Mesendoderm (in vitro differentiated cells): Measurements from ENCODE around the gene DDC.

Source experiments
- DNase-seq: peaks from one replicate; pipeline ENCODE4 v3.0.0; 2013
- H2AK5ac ChIP-seq: 2 replicates; pipeline ENCODE4 v1.6.1; 2013; ENCODE audit warnings: low read length, inconsistent platforms
- H2BK120ac ChIP-seq: 2 replicates; pipeline ENCODE4 v1.6.1; 2013; ENCODE audit warnings: low read depth, mild to moderate bottlenecking, low read length, moderate library complexity, mixed read lengths
- H2BK15ac ChIP-seq: replicated peaks from 2 replicates; pipeline ENCODE4 v1.6.1; 2013; ENCODE audit warnings: low read depth, mild to moderate bottlenecking, moderate library complexity
- H2BK5ac ChIP-seq: 2 replicates; pipeline ENCODE4 v1.6.1; 2013; ENCODE audit warnings: low read length, inconsistent platforms
- H3K18ac ChIP-seq: 2 replicates; pipeline ENCODE4 v1.6.1; 2013; ENCODE audit warnings: mild to moderate bottlenecking, low read length, mixed read lengths
- H3K23ac ChIP-seq: one replicate; pipeline ENCODE4 v1.6.1; 2013; ENCODE audit warnings: low read length
- H3K27ac ChIP-seq: 2 replicates; pipeline ENCODE4 v1.5.1; 2013; ENCODE audit warnings: low read depth, mild to moderate bottlenecking, inconsistent platforms, low read length, moderate library complexity
- H3K27me3 ChIP-seq: 2 replicates; pipeline ENCODE4 v1.6.1; 2013; ENCODE audit warnings: low read length, control low read depth, mild to moderate bottlenecking, inconsistent platforms; ENCODE audit not compliant: insufficient read depth, poor library complexity
- H3K36me3 ChIP-seq: 2 replicates; pipeline ENCODE4 v1.6.1; 2013; ENCODE audit warnings: low read length, inconsistent platforms; ENCODE audit not compliant: control insufficient read depth, insufficient read depth
- H3K4ac ChIP-seq: one replicate; pipeline ENCODE4 v1.6.1; 2013; ENCODE audit warnings: low read depth, mild to moderate bottlenecking, low read length, moderate library complexity
- H3K4me1 ChIP-seq: 2 replicates; pipeline ENCODE4 v1.6.1; 2013; ENCODE audit warnings: low read depth, low read length, inconsistent platforms; ENCODE audit not compliant: control insufficient read depth
- H3K4me2 ChIP-seq: 2 replicates; pipeline ENCODE4 v1.6.1; 2013; ENCODE audit warnings: low read length
- H3K4me3 ChIP-seq: 2 replicates; pipeline ENCODE4 v1.5.1; 2013; ENCODE audit warnings: mild to moderate bottlenecking, low read length
- H3K56ac ChIP-seq: one replicate; pipeline ENCODE4 v1.6.1; 2013; ENCODE audit warnings: low read length
- H3K79me1 ChIP-seq: 2 replicates; pipeline ENCODE4 v1.6.1; 2013; ENCODE audit warnings: low read length, inconsistent platforms
- H3K79me2 ChIP-seq: 2 replicates; pipeline ENCODE4 v1.6.1; 2013; ENCODE audit warnings: mild to moderate bottlenecking, low read length; ENCODE audit not compliant: control insufficient read depth, insufficient read depth
- H3K9ac ChIP-seq: 2 replicates; pipeline ENCODE4 v1.6.1; 2013; ENCODE audit warnings: low read length, inconsistent platforms
- H4K5ac ChIP-seq: one replicate; pipeline ENCODE4 v1.6.1; 2013; ENCODE audit warnings: low read length
- H4K8ac ChIP-seq: one replicate; pipeline ENCODE4 v1.6.1; 2013; ENCODE audit warnings: low read depth, mild to moderate bottlenecking, control low read depth, low read length, moderate library complexity
- WGBS: extraction: QIAGEN DNeasy Blood & Tissue Kit; methylation state at CpG from one replicate; pipeline ENCODE4 v1.1.7; 2013; ENCODE audit warnings: low lambda C conversion rate, missing lambda C conversion rate; ENCODE audit not compliant: insufficient coverage; ENCODE audit errors: extremely low coverage; 5-methylcytosine and 5-hydroxymethylcytosine counted together

The DDC gene

GRCh38 chr7:50454968-50455367 lies 110.2 kb downstream of the DDC start:
- Histone ChIP-seq H2BK15ac (no peak overlapping the region), H4K8ac (no peak overlapping the region)
- WGBS: no CpG with 5 or more reads among the region's 5 CpGs

GRCh38 chr7:50450590-50451032 lies 114.6 kb downstream of the DDC start:
- Histone ChIP-seq H2BK120ac (no peak overlapping the region), H3K18ac (no peak overlapping the region), H3K4me2 (peak overlapping the region; percentile 22), H3K56ac (peak overlapping the region; percentile 97), H4K8ac (no peak overlapping the region), H3K23ac (no peak overlapping the region), H2BK5ac (no peak overlapping the region), H3K36me3 (no peaks in the 10 kb centered on the region), H3K27ac (no peak overlapping the region), H4K5ac (no peak overlapping the region), H2BK15ac (no peak overlapping the region), H3K4me3 (no peak overlapping the region), H3K4me1 (no peaks in the 10 kb centered on the region), H3K4ac (peak overlapping the region; percentile 1), H3K27me3 (no peaks in the 10 kb centered on the region), H2AK5ac (no peak overlapping the region), H3K9ac (peak overlapping the region; percentile 70), H3K79me2 (no peaks in the 10 kb centered on the region), H3K79me1 (no peaks in the 10 kb centered on the region)
- no CpG with 5 or more reads among the region's 32 CpGs for WGBS
- DNase-seq: no peak

More at GRCh38 chr7:50454968-50455367, 110.2 kb downstream of the DDC start:
- no peak overlapping the region for H3K9ac ChIP-seq
- H3K4me1 ChIP-seq: no peaks in the 10 kb centered on the region
- no peak overlapping the region for H2AK5ac ChIP-seq
- H3K36me3 ChIP-seq: no peaks in the 10 kb centered on the region
- H3K27ac ChIP-seq: no peak overlapping the region
- no peak for DNase-seq
- no peak overlapping the region for H3K4me3 ChIP-seq
- H3K4ac ChIP-seq: no peak overlapping the region
- no peak overlapping the region for H3K56ac ChIP-seq
- H3K18ac ChIP-seq: no peak overlapping the region
- H3K23ac ChIP-seq: no peak overlapping the region
- H4K5ac ChIP-seq: no peak overlapping the region
- no peak overlapping the region for H2BK5ac ChIP-seq
- H3K27me3 ChIP-seq: no peaks in the 10 kb centered on the region
- no peak overlapping the region for H2BK120ac ChIP-seq
- no peak overlapping the region for H3K4me2 ChIP-seq
- no peaks in the 10 kb centered on the region for H3K79me2 ChIP-seq
- H3K79me1 ChIP-seq: no peaks in the 10 kb centered on the region

DNA sequence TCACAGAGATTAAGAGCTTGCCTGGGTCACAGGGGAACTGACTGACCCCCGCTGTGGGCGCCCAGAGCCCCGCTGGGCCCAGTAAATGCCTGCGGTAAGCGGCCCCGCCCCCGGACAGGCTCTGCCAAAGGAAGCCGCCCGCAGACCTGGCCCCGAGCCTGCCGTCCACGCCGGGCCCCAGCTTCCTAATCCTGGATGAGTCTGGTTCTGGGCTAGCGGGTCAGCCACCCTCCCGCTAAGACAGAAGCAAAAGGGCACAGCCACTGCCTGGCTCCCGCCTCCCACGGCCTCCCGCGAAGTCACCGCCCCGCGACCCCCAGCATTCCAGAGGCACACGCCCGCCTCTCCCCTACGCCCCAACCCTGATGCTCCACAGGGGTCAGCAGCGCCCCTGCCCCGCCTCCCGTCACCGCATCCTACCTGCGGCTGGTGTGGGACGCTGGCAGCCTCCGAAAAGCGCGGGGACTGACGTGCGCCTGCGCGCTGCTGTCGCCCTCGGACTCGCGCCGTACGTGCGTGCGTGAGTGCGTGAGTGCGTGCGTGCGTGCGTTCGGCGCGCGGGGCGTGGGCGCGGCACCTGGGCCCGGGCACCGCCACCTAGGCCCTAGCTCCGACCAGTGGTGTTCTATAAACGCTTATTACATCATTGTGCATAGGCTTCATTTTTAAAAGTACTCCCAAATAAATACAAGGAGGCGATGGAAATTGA lies 115.2 kb downstream of the DDC start, which contains the start of gene FIGNL1:
Gene FIGNL1, minus strand, starts transcription at position 470 of the 709 bp plus-strand sequence. CDS start 3,063 bp downstream, outside the sequence.
- no peaks in the 10 kb centered on the region for H3K79me1 ChIP-seq
- peak within 1 kb of the TSS; percentile 97 for H3K56ac ChIP-seq
- no peak within 1 kb of the TSS for H2BK5ac ChIP-seq
- H3K23ac ChIP-seq: peak within 1 kb of the TSS; percentile 18
- no peaks in the 10 kb centered on the region for H3K27me3 ChIP-seq
- H3K27ac ChIP-seq: peak within 1 kb of the TSS; percentile 41
- H3K18ac ChIP-seq: peak within 1 kb of the TSS; percentile 75
- no CpG with 5 or more reads among the region's 63 CpGs for WGBS
- H3K4me1 ChIP-seq: no peaks in the 10 kb centered on the region
- H3K4me3 ChIP-seq: peak within 1 kb of the TSS; percentile 62
- H4K8ac ChIP-seq: no peak within 1 kb of the TSS
- H3K36me3 ChIP-seq: no peaks in the 10 kb centered on the region
- no peak within 1 kb of the TSS for H4K5ac ChIP-seq
- H3K4me2 ChIP-seq: peak within 1 kb of the TSS; percentile 77
- no peaks in the 10 kb centered on the region for H3K79me2 ChIP-seq
- H2AK5ac ChIP-seq: no peak within 1 kb of the TSS
- peak within 1 kb of the TSS; percentile 1 for H3K4ac ChIP-seq
- peak within 1 kb of the TSS; percentile 91 for H3K9ac ChIP-seq
- H2BK120ac ChIP-seq: no peak within 1 kb of the TSS
- DNase-seq: peak; percentile 71
- H2BK15ac ChIP-seq: peak within 1 kb of the TSS; percentile 37

GRCh38 chr7:50449501-50449880 lies 115.7 kb downstream of the DDC start:
- peak overlapping the region; percentile 62 for H3K4me3 ChIP-seq
- peak overlapping the region; percentile 75 for H3K18ac ChIP-seq
- H3K27me3 ChIP-seq: no peaks in the 10 kb centered on the region
- DNase-seq: no peak
- H3K4me1 ChIP-seq: no peaks in the 10 kb centered on the region
- H3K23ac ChIP-seq: no peak overlapping the region
- H2BK15ac ChIP-seq: peak overlapping the region; percentile 37
- H3K36me3 ChIP-seq: no peaks in the 10 kb centered on the region
- H2BK5ac ChIP-seq: no peak overlapping the region
- no peak overlapping the region for H4K5ac ChIP-seq
- H3K79me2 ChIP-seq: no peaks in the 10 kb centered on the region
- H2AK5ac ChIP-seq: no peak overlapping the region
- peak overlapping the region; percentile 6 for H3K56ac ChIP-seq
- H3K4me2 ChIP-seq: peak overlapping the region; percentile 77
- no peak overlapping the region for H2BK120ac ChIP-seq
- peak overlapping the region; percentile 91 for H3K9ac ChIP-seq
- H3K4ac ChIP-seq: no peak overlapping the region
- no peak overlapping the region for H3K27ac ChIP-seq
- WGBS: no CpG with 5 or more reads among the region's 5 CpGs
- no peaks in the 10 kb centered on the region for H3K79me1 ChIP-seq
- no peak overlapping the region for H4K8ac ChIP-seq

DNA sequence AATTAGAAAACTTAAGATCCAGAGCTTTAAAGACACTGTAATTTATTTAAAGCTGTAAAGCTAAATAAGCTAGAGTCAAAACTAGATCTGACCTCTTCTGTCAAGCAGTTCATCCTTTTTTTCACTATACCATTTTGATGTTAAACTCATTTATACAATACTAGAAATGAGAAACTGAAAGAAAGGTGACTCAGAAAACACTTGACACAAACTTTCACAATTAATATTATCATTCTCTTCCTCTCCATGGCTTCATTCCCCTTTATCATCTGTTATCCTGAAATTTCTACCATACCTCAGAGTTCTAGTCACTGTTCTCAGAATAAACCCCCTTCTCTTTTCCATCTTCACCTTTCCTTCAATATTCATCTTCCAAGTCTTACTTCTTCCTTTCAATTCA lies 116.4 kb downstream of the DDC start:
- H2AK5ac ChIP-seq: no peak overlapping the region
- H3K27me3 ChIP-seq: no peaks in the 10 kb centered on the region
- H4K8ac ChIP-seq: no peak overlapping the region
- no peak overlapping the region for H3K18ac ChIP-seq
- no peaks in the 10 kb centered on the region for H3K79me2 ChIP-seq
- no peak overlapping the region for H3K27ac ChIP-seq
- no peaks in the 10 kb centered on the region for H3K79me1 ChIP-seq
- H3K56ac ChIP-seq: no peak overlapping the region
- no peak overlapping the region for H3K9ac ChIP-seq
- H3K4me3 ChIP-seq: no peak overlapping the region
- no peak for DNase-seq
- H2BK120ac ChIP-seq: no peak overlapping the region
- H3K4me2 ChIP-seq: no peak overlapping the region
- H2BK5ac ChIP-seq: no peak overlapping the region
- no peak overlapping the region for H3K23ac ChIP-seq
- no peaks in the 10 kb centered on the region for H3K4me1 ChIP-seq
- no peak overlapping the region for H3K4ac ChIP-seq
- no peak overlapping the region for H4K5ac ChIP-seq
- H2BK15ac ChIP-seq: no peak overlapping the region
- H3K36me3 ChIP-seq: no peaks in the 10 kb centered on the region

- H4K5ac ChIP-seq: no peak overlapping the region
- no peak overlapping the region for H2BK5ac ChIP-seq
- no peak overlapping the region for H3K4me3 ChIP-seq
- H2AK5ac ChIP-seq: no peak overlapping the region
- H3K27me3 ChIP-seq: no peaks in the 10 kb centered on the region
- H3K36me3 ChIP-seq: no peaks in the 10 kb centered on the region
- no peak overlapping the region for H3K4ac ChIP-seq
- H3K18ac ChIP-seq: no peak overlapping the region
- H3K4me2 ChIP-seq: no peak overlapping the region
- no peaks in the 10 kb centered on the region for H3K4me1 ChIP-seq
- H3K79me1 ChIP-seq: no peaks in the 10 kb centered on the region
- no peak overlapping the region for H3K23ac ChIP-seq
- no peak overlapping the region for H2BK120ac ChIP-seq
- H3K9ac ChIP-seq: no peak overlapping the region
- no peak overlapping the region for H4K8ac ChIP-seq
- no peaks in the 10 kb centered on the region for H3K79me2 ChIP-seq
- H2BK15ac ChIP-seq: no peak overlapping the region
- no peak overlapping the region for H3K27ac ChIP-seq
- no CpG with 5 or more reads among the region's 4 CpGs for WGBS
- DNase-seq: peak; percentile 79
- H3K56ac ChIP-seq: no peak overlapping the region
Observed at GRCh38 chr7:50446542-50446960, 118.7 kb downstream of the DDC start.
